ENCODE measurements around the gene SLC24A2.
"Not testable (repeated sequence)": the region's sequence is repeated elsewhere in the genome, so short reads cannot be mapped to it uniquely, and the experiment has no call there.

Gene SLC24A2

DNA sequence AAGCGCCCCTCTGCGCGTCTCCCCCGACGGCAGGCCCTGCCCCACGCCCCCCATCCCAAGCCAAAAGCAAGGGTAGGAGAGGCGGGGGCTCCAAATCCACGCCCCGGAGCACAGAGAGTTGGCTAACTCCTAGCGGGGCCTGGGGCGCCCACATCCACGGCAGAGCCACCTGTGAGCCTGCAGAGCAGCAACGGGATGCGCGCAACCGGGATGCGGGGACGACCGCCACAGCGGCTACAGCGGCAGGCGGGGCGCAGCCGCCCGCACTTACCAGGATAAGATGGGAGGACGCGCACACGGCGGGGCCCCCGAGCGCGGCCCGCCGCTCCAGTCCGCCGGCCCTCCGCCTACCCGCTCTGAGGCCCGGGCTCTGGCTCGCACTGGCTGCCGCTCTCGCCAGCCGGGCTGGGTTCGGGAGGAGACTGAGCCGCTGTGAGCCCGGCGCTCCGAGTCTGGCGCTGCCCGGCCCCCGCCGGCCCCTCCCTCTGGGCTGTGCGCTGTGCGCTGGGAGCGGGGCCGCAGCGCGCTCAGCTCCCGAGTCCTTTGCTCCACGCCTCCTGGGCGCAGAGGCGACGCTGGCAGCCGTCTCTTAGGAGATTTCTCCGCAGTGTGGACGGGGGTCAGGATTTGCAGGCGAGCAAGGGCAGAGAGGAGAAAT lies at the start of gene SLC24A2:
TSS of gene SLC24A2 (minus strand) at position 424 of the 658 bp plus-strand sequence.
- H3K27ac ChIP-seq, result no peak within 1 kb of the TSS
- no peak for DNase-seq (ENCODE audit: low read depth, low spot score)

DNA sequence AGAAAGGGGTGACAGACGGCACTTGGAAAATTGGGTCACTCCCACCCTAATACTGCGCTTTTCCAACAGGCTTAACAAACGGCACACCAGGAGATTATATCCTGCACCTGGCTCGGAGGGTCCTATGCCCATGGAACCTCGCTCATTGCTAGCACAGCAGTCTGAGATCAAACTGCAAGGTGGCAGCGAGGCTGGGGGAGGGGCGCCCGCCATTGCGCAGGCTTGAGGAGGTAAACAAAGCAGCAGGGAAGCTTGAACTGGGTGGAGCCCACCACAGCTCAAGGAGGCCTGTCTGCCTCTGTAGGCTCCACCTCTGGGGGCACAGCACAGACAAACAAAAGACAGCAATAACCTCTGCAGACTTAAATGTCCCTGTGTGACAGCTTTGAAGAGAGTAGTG lies 44.5 kb upstream of the SLC24A2 start:
- not testable (repeated sequence) for DNase-seq (ENCODE audit: low read depth, low spot score); H3K27ac ChIP-seq

DNA sequence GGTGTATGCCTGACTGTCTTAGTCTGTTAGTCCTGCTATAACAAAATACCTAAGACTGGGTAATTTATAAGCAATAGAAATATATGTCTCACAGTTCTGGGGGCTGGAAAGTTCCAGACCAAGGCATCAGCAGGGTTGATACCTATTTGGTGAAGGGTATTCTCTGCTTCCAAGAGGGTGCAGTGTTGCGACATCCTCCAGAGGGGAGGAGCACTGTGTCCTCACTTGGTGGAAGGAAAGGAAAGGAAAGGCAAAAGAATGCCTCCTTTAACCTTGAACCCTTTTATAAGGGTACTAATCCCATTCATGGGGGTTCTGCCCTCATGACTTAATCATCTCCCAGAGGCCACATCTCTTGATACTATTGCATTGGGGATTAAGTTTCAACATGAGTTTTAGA lies 42.0 kb upstream of the SLC24A2 start:
- no peak for DNase-seq (ENCODE audit: low read depth, low spot score)
- H3K27ac ChIP-seq, result no peak overlapping the region

DNA sequence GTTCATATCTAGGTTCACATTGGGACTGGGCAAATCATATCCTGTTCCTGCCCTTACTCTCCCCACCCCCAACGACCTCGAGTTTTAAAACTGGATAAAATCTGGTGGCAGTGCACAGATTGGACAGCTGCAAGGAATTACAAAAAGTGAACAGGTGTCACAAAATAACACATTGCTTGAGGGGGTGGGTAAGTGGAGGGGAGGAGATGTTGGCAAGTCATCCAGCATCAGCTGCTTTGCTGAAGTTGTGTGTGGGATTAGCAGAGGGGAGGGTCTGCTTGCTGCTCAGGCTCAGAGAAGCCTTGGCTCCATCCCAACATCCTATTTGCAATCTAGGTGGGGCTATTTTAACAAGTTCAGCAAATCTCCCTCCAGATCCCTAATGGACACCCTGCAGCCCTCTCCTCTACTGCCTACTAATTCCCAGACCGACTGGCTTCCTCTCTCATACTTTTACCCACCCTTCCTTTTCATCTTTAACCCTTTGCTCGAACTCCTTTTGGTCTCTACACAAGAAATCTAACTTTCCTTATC lies 39.8 kb upstream of the SLC24A2 start:
- no peak for DNase-seq (ENCODE audit: low read depth, low spot score)
- no peak overlapping the region for H3K27ac ChIP-seq

DNA sequence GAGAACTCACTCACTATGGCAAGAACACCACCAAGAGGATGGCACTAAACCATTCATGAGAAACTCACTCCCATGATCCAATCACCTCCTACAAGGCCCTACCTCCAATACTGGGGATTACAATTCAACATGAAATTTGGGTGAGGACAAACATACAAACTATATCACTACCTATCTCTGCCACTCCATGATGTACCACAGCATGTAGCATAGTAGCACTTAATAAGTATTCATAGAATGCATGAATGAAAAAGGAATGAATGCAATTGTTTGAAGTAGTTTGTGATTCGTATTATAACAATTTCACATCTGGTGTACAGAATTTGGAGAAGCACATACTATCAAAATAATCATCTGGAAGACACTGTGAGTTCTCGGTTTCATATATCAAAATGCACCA lies 27.9 kb upstream of the SLC24A2 start:
- H3K27ac ChIP-seq, result no peak overlapping the region
- DNase-seq (ENCODE audit: low read depth, low spot score), result no peak

DNA sequence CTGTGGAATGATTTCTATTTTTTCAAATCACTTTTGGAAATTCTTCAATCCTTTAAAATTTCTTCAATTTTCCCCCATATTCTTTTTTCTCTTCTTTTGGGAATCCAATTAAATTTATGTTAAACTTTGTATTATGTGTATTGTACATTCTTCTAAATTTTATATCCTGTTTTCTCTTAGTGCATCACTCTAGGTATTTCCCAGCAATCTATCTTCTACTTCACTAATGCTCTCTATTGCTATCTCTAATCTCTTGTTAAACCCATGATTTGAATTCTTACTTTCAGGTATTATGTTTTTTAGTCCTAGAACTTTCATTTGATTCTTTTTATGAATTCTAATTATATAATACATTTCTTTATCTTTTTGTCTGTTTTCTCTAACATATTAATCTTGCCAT lies 23.4 kb upstream of the SLC24A2 start:
- H3K27ac ChIP-seq, result no peak overlapping the region
- DNase-seq (ENCODE audit: low read depth, low spot score), result no peak

DNA sequence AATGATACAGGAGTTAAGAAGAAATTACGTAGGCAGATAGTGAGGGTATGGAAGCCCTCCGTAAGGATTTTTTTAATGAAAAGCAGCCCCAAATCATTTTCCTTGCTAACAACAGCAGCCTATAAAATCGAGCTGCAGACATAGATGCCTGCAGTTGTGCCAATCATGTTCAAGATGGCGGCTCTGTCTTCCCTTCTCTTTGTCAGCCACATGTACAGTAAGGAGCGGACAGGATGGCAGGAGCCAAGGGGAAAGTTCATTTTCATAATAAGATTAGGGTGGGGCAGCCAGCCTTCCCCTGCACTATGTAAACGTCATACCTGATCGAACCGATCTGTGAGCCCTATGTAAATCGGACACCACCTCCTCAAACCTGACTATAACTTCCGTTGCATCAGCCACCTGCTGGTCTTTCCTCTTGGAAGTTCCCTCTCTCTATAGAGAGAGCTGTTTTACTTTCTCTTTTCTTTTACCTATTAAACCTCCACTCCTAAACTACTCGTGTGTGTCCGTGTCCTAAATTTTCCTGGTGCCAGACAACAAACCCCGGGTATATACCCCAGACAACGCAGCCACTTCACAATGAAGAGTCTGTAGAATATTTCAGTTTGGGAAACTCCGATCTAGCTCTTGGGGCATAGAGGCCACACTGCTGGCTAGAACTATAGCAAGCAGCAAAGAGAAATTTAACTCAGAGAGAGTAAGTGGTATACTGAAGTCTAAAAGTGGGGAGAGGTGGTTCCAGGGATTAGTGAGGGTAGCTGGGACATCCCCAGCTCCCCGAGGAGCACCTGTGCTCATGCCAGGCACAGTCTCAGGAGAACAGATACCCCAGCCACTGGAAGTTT lies 20.8 kb upstream of the SLC24A2 start:
- DNase-seq (ENCODE audit: low read depth, low spot score), result no peak
- no peak overlapping the region for H3K27ac ChIP-seq

DNA sequence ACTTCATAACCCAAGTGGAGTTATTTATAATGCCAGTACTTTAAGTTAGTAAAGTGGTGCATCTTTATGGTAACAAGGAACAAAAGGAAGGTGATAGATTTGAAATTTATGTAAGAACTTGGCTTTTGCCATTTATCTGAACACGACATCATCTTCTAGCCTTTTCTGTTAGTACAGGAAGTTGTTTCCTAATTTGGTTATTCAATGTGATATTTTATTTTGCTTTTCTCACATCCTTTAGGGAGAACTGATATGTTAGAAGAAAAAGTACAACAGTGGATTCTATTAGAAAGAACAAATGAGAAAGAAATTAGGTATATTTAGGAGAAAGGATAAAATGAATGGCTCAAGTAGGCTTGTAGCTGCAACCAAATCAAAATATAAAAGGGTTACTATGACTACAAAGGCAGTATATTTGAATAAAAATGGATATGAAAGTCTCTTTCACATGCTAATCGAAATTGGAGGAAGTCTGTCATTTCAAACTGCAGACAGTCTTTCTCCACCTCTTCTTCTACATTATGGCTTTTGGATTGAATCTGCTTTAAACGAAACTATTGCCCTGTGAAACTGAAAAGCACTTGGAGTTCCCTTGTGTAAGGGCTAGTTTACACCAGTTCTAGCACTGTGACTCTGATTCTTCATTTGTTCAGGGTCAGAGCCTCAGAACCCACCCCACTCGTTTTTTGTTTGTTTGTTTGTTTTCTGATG lies 18.5 kb upstream of the SLC24A2 start:
- no peak overlapping the region for H3K27ac ChIP-seq
- DNase-seq (ENCODE audit: low read depth, low spot score), result no peak

DNA sequence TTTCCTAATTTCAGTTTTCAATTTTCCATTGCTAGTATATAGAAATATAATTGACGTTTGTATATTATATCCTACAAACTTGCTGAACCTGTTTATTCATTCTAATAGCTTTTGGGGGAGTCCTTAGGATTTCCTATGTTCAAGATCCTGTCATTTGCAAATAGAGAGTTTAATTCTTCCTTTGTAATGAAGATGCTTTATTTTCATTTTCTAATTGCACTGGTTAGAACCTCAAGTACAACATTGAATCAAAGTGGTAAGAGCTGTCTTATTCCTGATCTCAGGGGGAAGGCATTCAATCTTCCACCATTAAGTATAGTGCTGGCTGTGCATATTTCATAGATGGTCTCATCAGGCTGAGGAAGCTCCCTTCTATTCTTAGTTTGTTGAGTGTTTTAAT lies 15.6 kb upstream of the SLC24A2 start:
- H3K27ac ChIP-seq, result no peak overlapping the region
- DNase-seq (ENCODE audit: low read depth, low spot score), result no peak

DNA sequence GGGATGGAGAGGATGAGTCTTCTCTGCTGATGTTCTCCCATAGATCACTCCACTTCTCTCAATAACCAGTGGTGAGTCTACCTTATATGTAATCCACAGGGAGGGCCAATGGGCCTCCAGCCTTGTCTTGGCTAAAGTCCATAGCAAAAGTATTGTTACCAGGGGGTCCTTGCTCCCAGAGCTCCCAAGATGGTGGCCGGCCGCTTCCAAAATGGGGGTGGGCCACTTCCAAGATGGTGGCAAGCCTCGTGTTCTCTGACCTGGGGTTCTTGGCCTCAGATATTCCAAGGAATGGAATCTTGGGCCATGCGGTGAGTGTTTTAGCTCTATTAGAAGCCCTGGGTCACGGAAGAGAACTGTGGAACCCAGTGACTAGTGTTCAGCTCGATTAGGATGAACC lies 12.0 kb upstream of the SLC24A2 start:
- no peak for DNase-seq (ENCODE audit: low read depth, low spot score)
- H3K27ac ChIP-seq, result no peak overlapping the region

DNA sequence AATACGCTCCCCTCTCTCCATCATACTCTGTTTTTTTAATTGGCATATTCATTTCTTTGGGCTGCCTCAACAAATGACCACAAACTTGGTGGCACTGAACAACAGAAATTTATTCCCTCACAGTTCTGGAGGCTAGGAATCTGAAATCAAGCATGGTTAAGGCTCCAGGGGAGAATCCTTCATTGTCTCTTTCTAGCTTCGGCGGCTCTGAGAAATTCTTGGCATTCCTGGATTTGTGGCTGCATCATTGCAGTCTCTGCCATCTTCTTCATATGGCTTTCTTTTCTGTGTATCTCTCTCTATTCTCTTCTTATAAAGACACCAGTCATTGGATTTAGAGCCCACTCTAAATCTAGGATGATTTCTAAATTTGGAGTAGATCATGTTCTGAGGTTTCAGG lies 10.9 kb upstream of the SLC24A2 start:
- no peak for DNase-seq (ENCODE audit: low read depth, low spot score)
- H3K27ac ChIP-seq, result no peak overlapping the region

DNA sequence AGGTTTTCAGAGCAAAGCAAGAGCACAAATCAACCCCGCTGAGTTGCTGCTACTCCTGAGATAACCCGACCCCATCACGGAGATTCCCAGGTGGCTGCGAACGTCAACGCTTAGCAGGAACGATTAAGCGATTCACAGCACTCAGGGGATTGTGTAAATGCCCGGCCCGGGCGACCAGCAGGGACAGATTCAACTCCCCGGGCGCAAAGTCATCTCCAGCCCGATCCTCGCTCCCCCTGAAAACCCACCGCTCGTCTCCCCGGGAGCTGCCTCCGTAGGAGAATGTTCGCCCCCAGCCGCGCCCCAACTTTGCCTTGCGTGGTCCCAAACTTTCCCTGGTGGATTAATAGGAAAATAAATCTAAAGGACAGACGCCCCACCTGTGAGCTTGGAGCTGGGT lies 685 bp downstream of the SLC24A2 start:
- DNase-seq (ENCODE audit: low read depth, low spot score), result no peak

DNA sequence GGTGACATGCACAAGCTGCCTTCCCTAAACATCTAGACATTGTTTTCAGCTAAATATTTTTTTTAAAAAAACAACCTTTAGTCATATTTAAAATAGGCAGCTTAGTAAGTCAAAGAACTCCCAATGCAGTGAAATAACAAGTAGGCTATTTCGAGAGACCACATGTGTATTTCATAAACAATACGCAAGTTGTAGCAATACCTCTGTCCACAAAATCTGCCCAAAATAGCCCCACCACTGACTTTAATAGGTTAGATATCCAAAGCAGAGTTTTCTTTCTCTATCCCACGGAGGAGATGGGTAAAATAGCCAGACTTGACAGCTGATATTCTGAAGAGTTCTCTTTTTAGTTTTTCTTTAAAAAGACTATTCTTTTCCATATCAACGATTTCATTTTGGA lies 1.2 kb downstream of the SLC24A2 start:
- no peak overlapping the region for H3K27ac ChIP-seq
- DNase-seq (ENCODE audit: low read depth, low spot score), result no peak

More for the DNA sequence above, 685 bp downstream of the SLC24A2 start:
- H3K27ac ChIP-seq, result no peak overlapping the region

DNA sequence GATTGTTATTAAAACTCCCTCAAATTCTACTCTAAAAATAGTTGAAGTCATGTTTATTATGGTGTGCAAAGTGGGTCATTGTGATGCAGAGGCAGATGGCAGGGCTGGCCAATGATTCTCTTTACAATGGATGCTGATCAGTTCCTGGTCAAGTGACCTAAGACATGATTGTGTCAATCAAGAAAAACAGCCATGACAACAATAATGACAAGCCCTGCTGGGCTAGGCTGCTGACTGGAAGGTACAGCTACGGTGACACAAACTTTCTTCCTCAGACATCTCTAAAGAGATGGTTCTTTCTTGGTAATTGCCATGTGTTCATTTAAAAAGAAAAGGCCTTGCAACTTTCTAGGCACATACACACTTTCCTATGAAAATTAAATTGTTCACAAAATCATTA lies 3.6 kb downstream of the SLC24A2 start:
- no peak for DNase-seq (ENCODE audit: low read depth, low spot score)
- H3K27ac ChIP-seq, result no peak overlapping the region

DNA sequence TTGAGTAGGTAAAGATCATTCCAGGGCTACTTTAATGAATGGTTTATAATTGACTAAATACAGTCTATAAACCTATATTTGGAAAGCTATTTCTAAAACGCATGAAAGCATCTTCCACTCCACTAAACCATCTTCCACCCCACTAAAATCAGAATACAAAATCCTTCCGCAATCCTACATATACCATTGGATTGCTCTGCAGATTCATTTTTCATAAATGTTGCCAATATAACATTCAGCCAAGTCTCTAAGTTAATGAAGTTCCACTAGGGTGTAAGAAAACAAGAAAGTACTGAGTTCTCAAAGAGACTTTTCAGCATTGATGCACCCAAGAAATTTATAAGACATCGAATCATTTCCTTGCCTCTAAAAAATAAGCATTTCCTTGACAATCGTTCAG lies 4.7 kb downstream of the SLC24A2 start:
- no peak overlapping the region for H3K27ac ChIP-seq
- DNase-seq (ENCODE audit: low read depth, low spot score), result no peak

DNA sequence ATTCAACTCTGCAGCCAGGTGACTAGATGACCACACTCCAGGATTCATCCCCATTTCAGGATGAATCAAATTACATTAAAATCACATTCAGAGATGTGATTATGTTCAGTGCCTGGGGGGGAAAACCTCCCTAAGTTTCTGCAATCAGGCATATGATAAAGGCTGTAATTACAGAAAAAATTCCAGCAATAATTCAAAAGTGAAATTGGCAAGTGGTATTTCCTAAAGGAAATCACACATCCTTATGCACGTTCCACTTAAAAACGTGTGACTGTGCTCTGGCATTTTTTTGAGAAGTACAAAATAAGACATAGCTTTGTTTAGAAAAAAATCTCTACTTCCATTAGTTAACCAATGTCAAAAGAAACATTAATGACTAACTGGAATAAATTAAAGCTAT lies 5.3 kb downstream of the SLC24A2 start:
- no peak for DNase-seq (ENCODE audit: low read depth, low spot score)
- H3K27ac ChIP-seq, result no peak overlapping the region

DNA sequence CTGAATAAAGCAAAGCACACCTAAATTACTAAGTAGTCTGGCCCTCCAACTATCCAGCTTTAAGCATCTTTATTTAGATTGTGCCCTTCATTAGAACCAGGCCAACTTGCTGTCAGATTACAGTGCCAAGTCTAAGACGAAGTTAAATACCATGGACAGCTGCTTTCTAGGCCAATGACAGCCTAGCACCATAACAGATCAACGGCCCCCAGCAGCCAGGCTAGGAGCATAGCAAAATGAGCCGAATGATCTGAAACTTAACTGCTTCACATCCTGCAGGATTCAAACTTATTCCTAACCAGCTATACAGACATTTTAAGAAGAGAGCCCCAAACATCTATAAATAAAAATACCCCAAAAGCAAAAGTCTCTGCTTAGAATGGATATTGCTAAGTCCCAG lies 6.8 kb downstream of the SLC24A2 start:
- no peak for DNase-seq (ENCODE audit: low read depth, low spot score)
- H3K27ac ChIP-seq, result no peak overlapping the region

DNA sequence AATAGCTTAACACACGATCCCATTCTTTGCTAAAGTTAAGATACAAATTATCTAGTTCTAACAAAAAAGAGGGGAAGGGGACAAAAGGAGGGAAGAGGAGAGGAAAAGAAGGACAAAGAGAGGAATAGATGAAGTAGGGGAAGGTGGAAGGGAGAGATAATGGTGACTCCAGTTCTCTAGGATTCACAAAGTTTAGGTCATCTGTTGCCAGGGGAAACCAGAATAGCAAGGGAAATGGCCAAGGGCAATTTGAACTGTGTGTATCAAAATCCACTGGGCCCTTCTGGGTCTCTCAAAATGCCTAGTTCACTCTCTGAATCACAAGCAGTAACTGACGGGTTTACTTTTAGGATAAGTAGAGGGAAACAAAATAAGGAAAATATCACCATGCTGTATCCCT lies 7.6 kb downstream of the SLC24A2 start:
- H3K27ac ChIP-seq, result no peak overlapping the region
- DNase-seq (ENCODE audit: low read depth, low spot score), result no peak

DNA sequence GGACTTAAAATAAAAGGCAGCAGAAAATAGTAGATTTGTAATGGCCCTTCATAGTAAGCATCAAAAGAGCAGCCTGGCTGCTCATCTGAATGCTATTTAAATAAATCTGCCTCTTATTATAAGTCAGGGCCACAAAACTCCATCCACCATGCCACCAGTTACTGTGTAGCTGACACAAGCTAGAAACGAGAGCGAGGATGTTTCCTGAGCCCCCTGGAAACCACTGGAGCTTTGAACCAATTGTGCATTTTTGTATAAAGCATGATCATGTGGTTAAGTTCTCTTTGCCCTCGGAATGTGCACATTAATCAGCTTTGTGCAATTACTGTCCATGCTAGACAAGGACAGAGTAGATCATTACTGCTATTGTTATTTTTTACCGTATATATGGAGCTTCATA lies 17.4 kb downstream of the SLC24A2 start:
- no peak overlapping the region for H3K27ac ChIP-seq
- DNase-seq (ENCODE audit: low read depth, low spot score), result no peak

DNA sequence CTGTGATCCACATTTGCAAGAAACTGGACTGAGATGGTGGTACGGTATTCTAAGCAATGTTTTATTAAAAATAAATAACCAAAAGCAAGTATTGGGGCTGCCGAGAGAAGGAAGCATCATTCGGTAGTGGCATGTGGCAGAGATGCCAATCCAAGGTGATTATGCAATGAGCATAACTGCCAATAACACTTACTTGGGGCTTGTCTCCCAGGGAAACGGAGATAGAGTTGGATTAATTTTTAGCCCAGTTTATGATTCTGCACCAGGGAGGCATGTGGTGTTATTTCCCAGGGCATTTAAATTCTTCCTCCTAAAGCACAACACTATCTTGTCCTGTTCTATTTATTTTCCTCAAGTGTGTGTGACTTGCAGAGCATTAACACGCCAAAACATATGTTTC lies 17.9 kb downstream of the SLC24A2 start:
- no peak overlapping the region for H3K27ac ChIP-seq
- no peak for DNase-seq (ENCODE audit: low read depth, low spot score)

DNA sequence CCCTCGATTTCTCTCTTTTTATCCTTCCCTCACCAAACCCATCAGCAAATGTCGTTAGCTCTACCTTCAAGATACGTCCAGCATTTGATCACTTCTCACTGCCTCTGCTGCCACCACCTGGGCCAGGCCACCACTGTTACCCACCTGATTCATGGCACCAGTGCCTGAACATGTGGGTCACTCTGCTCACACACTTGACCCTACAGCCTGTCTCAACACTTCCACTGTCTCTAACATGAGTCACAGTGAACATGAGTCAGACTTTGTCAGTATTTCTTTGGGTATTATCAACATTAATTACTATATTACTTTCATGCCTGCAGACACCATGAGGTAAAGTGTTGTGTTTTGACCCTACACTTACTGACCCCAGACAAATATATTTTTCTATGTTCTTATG lies 19.6 kb downstream of the SLC24A2 start:
- DNase-seq (ENCODE audit: low read depth, low spot score), result peak; percentile 43
- peak overlapping the region; percentile 26 for H3K27ac ChIP-seq
